Ramos (cell line): ENCODE results near the gene RBMS3.

Source experiments
- in situ Hi-C: fragments of 300-500 bp; cut with MboI; formaldehyde crosslinking; loops from one replicate; pipeline ENCODE4 v1.14.3; 2022; ENCODE audit warnings: low sequenced_read_pairs; ENCODE audit not compliant: unreplicated experiment

The RBMS3 gene

DNA sequence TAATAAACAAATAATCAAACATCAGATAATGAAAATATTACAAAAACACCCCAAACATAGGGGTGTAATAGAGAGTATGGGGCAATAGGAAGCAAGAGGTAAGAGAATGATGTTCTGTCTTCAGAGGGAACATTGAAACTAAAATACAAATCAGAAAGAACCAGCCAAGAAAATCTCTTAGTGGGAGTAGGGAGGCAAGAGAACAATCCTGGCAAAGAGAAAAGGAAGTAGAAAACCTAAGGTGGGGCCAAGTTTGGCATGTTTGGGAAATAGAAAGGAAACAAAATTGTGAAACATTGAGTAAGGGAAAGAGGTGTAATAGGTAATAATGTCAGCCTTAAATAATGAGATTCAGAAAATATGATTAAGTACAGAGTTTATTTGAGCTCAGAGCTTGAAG lies 467.1 kb downstream of the RBMS3 start:
- in situ Hi-C loops = no loop called here

DNA sequence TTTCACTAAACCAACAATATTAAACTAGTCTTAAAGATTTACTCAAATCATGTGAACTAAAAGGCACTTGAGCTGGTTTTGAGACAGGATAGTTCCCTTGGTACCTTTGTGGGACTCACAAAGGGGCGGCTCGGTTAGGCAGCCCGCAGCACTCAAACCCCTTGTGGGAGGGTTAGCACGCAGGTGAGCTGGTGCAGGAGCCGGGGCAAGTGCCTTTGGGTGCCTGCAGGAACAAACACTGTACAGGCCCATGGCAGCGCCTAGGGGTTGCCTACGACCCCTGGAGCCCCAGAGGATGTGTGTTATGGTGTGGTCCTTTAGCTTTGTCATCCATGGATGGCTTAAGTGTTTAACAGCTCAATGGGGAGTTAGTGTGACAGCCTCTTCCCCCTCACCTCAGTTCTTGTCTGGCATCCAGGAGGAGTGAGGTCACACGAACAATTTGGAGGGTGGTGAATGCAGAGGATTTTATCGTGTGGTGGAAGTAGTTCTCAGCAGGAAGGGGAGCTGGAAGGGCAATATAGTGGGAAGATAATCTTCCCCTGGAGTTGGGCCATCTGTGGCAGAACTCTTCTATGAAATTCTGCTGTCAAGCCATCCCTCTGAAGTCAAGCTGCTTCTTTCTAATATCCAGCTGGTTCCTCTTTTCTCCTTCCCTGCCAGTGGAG lies 470.9 kb downstream of the RBMS3 start:
- in situ Hi-C loops = no loop called here

DNA sequence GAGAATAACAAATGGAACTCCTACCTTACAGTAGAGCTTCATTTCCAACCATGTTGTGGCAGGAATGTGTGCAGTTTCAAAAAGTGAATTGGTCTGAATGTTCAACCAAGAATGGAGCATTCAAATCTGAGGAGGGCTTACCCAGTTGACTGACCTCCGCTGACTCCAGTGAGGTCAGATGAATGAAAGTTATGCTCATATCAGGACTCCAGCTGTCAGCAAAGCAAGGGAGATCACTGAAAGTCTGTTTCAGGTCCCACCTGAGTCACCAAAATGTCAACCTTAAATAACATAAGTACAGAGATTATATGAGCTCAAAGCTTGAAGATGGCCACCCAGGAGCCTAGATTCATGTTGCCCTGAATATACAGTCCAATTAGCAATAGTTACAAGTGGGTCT lies 473.5 kb downstream of the RBMS3 start:
- in situ Hi-C loops = no loop called here

DNA sequence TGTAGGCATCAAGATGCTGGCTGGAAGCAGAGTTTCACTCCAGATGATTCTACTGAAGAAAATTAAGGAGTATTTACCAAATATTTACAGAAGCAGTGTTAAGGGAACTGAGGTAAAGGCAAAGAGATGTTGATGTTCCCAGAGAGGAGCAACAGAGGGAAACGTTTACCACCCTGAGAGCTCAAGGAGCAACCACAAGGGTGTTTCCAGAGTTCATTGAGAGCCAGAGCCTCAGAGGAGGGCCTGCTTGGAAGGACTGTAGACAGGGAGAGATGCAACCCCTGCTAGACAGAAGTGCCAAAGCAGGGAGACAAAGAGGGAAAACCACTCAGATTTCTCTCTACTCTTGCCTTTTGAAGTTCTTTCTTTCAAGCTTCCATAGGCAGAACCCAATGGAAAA lies 474.5 kb downstream of the RBMS3 start:
- in situ Hi-C loops = no loop called here

DNA sequence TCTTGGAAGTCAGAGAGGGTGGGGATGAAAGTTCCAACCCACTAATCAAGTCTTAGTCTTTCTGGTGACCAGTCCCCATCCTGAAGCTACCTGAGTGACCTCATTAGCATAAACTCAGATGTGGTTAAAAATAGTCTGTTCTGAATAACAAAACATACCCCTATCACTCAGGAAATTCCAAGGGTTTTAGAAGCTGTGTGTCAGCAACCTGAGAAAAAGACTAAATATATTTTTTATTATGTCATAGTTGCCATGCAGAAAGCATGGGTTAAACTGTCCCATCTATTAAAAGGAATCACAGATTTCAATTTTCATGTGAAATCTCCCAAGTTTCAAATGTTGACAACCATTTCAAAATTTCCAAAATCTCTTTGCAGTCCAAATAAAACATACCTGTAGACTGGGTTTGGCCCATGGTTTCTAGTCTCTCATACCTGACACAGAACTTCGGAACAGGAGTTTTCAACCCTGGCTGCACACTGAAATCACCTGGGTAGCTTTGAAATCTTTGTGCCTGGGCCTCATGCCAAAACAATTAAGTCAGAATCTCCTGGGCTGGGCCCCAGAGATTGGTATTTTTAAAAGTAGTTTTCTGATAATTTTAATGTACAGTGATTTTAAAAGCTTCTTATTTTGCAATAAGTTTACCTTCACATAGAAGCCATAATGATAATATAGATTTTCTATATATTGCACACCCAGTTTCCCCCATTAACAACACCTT lies 476.3 kb downstream of the RBMS3 start:
- in situ Hi-C loops = no loop called here

DNA sequence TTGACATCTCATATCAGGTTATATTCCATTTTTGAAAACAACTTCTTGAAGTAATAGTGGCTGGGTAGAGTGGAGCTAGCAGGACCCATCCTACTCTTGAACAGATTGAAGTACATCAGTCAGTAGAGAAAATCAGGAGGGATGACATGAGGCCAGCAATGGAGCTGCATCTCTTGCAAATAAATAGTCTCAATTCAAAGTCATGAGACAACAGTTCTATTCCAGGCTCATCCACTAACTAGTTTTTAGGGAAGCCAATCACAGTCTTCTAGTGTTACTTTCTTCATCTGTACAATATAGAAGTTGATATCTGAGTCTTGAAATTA lies 477.2 kb downstream of the RBMS3 start:
- in situ Hi-C loops = no loop called here

DNA sequence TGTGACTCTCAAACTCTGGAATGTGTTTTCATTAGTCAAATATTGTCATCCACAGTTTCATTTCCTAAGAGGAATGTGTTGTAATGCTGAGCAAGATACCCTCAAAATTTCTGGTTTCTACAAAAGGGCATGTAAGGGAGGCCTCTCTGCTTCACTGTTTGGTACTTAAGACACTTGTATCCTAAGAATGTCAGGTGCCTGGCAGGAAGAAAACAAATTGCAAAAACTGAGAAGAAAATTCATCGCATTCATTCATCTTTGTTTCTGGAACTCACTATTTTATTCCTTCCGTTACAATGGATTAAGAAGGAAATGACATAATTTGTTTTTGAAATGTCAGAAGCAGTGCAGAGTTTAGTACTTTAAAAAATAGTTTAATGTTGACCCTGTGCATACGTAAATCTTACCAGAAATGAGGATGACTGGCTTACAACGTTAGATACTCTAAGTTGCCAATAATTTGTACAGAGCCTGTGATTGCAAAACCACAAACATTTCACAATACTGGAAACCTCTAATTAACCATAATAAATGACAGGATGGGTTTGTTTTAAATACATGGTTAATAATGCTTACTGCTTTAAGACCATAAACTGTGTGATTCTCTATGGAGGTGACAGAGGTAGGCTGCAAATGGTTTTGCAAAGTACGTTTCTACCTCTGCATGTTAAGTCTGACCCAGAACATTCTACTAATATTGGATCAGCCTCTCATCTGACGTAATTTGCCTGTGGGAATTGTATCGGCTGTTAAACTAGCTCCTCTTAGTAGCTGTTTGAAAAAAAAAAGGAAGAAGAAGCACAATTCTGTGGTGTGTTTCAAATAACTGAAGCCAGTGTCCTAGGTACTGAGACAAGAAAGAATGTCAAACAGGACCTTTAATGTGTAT lies 477.8 kb downstream of the RBMS3 start:
- in situ Hi-C loops = no loop called here

DNA sequence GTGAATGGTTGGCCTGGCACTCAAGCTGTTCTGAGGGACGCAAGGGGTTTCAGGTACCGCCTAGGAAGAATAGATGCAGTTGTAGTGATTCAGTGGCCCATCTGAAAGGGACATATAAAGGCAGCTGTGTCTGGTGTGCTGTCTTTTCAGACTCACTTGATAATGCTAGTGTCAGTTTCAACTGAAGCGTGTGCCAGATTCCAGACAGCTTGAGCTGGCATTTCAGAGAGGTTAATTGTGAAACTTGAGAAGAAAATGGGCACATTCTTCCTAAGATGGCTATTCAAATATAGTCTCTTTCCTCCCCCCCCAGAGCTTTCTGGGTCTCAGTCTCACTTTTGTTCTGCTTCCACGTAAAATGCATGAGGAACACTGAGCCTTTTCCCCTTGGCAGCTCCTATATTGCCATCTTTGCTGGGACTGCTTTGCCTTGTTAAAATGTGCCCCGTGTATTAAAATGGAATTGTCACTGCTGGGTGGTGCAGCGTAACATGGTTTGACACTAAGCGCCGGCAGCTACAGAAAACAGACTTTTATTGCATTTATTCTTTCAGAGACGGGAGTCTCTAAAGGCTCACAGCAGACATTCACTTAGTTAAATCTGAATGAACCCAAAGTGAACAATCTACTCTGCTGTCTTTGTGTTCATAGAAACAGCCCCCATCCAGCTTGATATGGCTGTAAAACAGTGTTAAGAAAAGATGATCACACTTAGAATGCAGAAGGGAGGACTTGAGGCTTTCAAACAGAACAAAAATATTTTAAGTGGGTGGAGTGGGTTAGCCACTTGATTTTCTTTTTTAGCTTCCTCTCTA lies 478.7 kb downstream of the RBMS3 start:
- in situ Hi-C loops = no loop called here

DNA sequence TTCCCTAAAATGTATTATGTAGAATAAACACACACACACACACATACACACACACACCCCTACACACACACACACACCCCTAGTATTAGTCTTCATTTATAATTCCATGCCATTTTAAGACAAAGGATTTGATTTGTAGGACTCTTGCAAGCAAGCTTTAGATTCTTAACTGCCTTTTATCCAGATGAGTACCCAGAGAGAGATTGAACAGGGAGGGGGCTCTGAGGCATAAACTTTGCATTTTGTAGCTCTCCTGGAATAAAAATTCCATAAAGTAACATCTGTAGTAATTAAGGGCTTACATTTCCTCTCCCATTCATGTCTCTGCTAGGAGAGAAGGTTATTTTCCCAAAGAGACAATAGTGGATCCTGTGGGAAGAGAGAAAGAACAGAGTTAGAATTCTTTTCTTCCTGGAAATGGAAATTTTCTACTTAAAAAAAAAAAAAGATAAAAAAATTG lies 479.4 kb downstream of the RBMS3 start:
- in situ Hi-C loops = no loop called here

DNA sequence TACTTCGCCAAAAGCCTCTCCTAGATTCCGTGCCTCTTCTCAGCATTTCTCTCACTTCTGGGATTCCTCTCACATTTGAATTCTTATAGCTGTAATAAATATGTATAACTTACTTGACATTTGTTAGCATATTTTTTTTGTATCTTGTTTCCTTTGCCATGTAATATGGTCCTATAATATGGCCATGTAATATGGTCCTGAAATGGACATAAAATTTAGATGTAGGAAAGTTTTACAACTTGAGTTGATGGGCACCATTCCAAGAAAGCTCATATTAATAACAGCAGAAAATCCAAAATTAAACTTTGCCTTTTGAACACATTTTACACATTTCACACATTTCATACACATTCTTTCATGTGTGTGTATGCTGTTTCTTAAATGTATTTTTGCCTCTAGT lies 480.6 kb downstream of the RBMS3 start:
- in situ Hi-C loops = no loop called here

DNA sequence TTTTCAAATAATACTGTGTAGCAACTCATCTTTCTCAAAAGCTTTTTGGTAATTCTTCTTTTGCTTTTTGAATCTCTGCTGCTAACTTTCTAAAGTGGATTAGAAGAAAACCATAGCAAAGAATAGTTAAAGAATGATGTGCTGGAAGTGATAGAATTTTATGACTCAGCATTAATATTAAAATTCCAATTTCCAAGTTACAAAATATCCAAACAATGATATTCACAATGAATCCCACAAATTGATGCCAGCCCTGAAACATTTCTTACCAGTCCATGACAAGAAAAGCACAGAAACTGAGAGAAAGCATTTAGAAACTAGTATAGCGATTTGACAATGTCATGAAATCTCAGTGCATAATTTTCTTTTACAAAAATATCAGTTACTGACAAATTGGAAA lies 482.2 kb downstream of the RBMS3 start:
- in situ Hi-C loops = no loop called here

DNA sequence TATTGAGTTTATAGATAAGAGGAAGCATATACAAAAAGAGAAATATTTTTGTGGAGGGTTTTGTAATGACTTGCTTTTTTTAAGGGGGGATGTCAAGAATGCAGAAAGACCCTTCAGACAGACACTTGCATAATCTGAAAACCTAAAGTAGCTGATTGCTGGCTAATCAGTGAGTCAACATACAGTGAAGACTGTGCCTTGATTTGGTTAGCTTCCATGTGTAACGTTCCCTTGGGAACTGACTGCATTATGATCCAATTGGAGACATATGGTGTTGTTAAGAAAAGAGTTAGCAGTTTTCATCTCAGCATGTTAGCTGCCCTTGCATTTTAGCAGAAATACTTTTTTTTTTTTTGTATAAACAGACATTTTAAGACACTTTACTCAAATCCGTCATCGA lies 483.2 kb downstream of the RBMS3 start:
- in situ Hi-C loops = no loop called here

DNA sequence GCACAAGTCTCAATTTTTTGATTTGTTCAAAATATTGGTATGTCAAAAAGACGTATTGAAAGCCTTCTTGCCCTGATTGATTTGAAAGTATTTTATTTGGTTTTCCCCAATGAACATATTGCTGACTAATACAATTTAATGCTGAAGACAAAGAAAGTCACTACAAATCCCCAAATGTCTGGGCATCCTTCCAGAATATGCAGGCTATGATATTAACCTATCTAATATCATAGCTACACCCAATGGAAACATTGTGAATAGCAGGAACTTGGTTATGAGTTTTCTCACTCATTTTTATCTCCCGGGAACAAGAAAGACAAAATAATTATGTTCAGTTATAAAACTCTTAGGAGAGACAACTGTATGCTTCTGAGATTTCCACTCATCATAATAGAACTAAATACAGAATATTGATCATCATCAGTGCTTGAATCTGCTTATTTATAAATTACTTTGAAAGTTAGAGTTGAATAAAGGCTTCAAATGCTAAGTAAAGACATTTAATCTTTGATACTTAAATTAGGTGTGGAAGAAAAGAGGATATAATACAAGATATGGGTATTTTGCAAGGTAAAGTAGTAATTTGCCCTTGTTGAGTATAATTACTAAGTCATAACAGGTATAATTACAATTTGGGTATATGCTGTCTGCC lies 483.9 kb downstream of the RBMS3 start:
- in situ Hi-C loops = no loop called here

DNA sequence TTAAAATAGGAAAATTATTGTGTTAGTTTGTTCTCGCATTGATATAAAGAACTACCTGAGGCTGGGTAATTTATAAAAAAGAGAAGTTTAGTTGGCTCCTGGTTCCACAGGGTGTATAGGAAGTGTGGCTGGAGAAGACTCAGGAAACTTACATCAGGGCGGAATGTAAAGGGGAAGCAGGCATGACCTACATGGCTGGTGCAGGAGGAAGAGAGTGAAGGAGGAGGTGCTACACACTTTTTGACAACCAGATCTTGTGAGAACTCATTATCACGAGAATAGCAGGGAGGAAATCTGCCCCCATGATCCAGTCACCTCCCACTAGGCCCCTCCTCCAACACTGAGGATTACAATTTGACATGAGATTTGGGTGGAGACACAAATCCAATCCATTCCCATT lies 490.7 kb downstream of the RBMS3 start:
- in situ Hi-C loops = no loop called here

DNA sequence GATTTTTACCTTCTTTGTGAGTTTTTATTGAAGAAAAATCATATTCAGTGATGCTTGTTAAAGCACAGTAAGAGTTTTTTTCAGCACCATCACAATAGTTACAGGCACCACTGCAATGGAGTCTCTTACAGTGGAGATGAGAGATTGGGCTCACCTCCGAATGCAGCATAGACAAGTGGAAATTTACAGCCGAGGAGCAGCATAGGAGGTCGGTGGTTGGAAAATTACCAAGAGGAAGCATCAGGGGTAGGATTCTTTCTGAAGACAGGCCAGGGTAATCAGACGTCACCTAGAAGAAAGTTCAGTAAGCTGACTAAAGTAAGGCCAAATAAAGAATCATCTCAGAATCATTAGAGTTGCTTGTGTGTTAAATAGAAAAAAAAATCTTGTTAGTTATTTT lies 491.6 kb downstream of the RBMS3 start:
- in situ Hi-C loops = no loop called here

DNA sequence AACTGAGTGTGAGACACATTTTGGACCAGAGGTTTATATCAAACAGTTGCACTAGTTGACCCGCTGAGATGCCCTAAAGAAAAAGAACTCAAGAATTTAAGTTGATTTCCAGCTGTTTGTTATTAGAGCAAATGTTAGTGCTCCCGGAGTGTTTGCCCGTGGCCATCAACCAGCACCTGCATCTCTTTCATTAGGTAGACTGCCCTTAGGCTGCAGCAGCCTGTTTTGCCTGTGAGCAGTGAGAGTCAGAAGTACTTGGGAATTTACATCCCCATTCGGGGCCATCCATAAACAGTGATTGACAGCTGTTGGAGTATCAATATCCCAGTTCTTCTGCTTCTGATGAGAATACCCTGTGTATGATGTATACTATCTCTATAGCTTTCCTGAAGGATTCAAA lies 492.6 kb downstream of the RBMS3 start:
- in situ Hi-C loops = no loop called here

DNA sequence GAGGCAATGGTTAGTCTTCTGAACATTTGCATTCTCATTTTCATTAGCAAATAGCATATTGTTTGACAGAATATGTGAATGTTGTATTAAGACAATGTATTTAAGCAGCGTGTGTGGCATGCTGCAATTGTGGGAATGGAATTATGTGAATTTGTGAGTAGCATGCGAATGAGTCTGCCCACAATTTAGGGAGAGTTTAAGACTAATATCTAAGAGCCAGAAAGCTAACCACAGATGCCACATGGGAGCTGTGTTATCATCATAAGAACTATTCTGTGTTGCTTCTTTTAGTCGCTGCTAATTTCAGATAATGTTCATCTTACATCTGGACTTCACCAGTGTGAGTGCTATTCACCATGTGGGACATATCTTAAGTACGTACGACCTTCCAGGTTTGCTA lies 494.5 kb downstream of the RBMS3 start:
- in situ Hi-C loops = no loop called here

DNA sequence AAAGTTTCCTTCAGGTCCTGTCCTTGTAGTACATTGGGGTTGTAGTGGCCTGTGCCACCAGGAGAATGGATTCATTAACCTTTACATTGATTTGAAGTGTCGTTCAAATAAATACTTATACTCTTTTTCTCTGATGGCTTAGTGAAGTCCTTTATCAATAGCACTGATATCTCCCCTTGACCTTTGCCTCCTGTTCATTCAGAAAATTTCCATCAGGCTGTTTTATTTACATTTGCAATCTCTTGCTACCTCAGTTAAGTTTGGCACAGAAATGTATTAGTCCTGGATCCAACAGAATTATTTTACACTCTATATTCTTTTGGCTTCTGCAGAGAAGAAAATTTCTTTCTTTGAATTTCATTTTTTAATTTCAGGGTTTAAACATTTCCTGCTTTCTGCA lies 497.0 kb downstream of the RBMS3 start:
- in situ Hi-C loops = no loop called here

DNA sequence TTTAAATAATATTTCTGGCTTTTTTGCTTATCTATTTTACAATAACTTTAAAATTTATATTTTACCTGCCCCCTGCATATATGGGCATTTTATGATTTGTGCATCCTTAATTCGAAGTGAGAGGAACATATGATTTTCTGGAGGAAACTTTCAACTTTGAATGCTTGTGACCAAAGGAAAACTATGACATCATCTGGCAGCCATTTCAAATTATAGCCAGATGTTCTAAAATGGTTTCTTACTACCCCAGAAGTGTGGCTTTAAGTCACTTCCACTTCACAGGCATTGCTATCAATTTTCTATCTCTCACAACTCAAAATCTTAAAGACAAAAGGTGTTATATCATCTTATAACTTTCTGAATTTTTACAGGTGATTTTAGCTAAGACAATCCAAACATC lies 508.8 kb downstream of the RBMS3 start:
- in situ Hi-C loops = no loop called here

DNA sequence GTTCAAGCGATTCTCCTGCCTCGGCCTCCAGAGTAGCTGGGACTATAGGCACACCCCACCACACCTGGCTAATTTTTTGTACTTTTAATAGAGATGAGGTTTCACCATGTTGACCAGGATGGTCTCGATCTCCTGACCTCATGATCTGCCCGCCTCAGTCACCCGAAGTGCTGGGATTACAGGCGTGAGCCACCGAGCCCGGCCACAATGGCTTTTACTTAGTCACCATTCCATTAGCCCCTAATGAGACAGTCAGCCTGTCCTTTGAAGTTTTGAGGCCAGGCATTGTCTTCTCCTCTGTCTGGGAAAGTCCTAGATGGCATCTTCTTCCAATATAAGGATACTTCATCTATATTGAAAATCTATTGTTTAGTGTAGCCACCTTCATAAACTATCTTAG lies 515.9 kb downstream of the RBMS3 start:
- in situ Hi-C loops = no loop called here
